ENCODE data around the gene GJA4. TPM values are rescaled to one million over a fixed set of nuclear protein-coding genes. Genes with fewer than 3 reads are reported as not detected.
A peak's percentile ranks its signal among the peaks of the same experiment; 100 is the strongest.

The GJA4 gene
- total RNA-seq, 1 experiment from 2014 or later = not detected

GRCh38 chr1:34757386-34757785 lies 35.4 kb upstream of the GJA4 start:
- intact Hi-C loops (cut with micrococcal nuclease; ENCODE audit: unreplicated experiment) = no loop called here
- peaks cover 23% of the 10 kb centered on the region for H3F3A ChIP-seq (ENCODE audit: insufficient read depth, low read depth)
- H2AFZ ChIP-seq = no peak overlapping the region
- BruUV-seq (replicated peaks) = no TSS peak
- no peak for DNase-seq
- CTCF ChIA-PET = no interaction called here
- no peak overlapping the region for H3K4me3 ChIP-seq
- no peaks in the 10 kb centered on the region; the same call in 1 of the 2 replicates for H3K9me3 ChIP-seq (ENCODE audit: insufficient read depth, low read depth)
- peaks cover 13% of the 10 kb centered on the region; the same call in 1 of the 2 replicates for H3K79me2 ChIP-seq (ENCODE audit: low read depth)
- TF ChIP-seq EZH2 (IDR thresholded peaks at IDR 0.05; ENCODE audit: low read depth) (no peak), CTCF (conservative IDR thresholded peaks at IDR 0.05) (no peak)
- H3K36me3 ChIP-seq (ENCODE audit: low read depth) = no peaks in the 10 kb centered on the region
- H3K4me1 ChIP-seq (replicated peaks; ENCODE audit: insufficient read depth) = peaks cover 62% of the 10 kb centered on the region
- no peak overlapping the region for H3K4me2 ChIP-seq
- H3K27ac ChIP-seq = no peak overlapping the region
- no peaks in the 10 kb centered on the region for H3K9me2 ChIP-seq (ENCODE audit: insufficient read depth)
- POLR2A ChIA-PET (ENCODE audit: unreplicated experiment) = no interaction called here
- H3K27me3 ChIP-seq (ENCODE audit: insufficient read depth, low read depth) = no peaks in the 10 kb centered on the region
- H4K20me1 ChIP-seq (ENCODE audit: insufficient read depth) = no peaks in the 10 kb centered on the region

- no peaks in the 10 kb centered on the region for H3K9me3 ChIP-seq (ENCODE audit: insufficient read depth, low read depth)
- peaks cover 13% of the 10 kb centered on the region; the same call in 1 of the 2 replicates for H3K79me2 ChIP-seq (ENCODE audit: low read depth)
- no peaks in the 10 kb centered on the region for H3K9me2 ChIP-seq (ENCODE audit: insufficient read depth)
- H3K4me2 ChIP-seq = no peak overlapping the region
- H3K4me1 ChIP-seq (replicated peaks; ENCODE audit: insufficient read depth) = peaks cover 62% of the 10 kb centered on the region
- H4K20me1 ChIP-seq (ENCODE audit: insufficient read depth) = no peaks in the 10 kb centered on the region
- no peak for DNase-seq
- ChIA-PET POLR2A (ENCODE audit: unreplicated experiment) (no interaction called here), CTCF (no interaction called here)
- TF ChIP-seq EZH2 (IDR thresholded peaks at IDR 0.05; ENCODE audit: low read depth) = no peak
- no peak for TF ChIP-seq CTCF (conservative IDR thresholded peaks at IDR 0.05)
- H3K27ac ChIP-seq = no peak overlapping the region
- H2AFZ ChIP-seq = no peak overlapping the region
- H3K27me3 ChIP-seq (ENCODE audit: insufficient read depth, low read depth) = no peaks in the 10 kb centered on the region
- no TSS peak for BruUV-seq (replicated peaks)
- no peaks in the 10 kb centered on the region for H3K36me3 ChIP-seq (ENCODE audit: low read depth)
- intact Hi-C loops (cut with micrococcal nuclease; ENCODE audit: unreplicated experiment) = loop anchor here (1.0 kb wide), 1 partner anchor 24 kb away; no protein-coding TSS in a partner anchor
- peaks cover 34% of the 10 kb centered on the region for H3F3A ChIP-seq (ENCODE audit: insufficient read depth, low read depth)
- no peak overlapping the region for H3K4me3 ChIP-seq
Observed at GRCh38 chr1:34758751-34759150, 34.0 kb upstream of the GJA4 start.

GRCh38 chr1:34759503-34760357 lies 33.1 kb upstream of the GJA4 start, which contains the start of gene GJB4:
GJB4 (plus strand) TSS chr1:34759740; CDS start chr1:34761255, 1,515 bp downstream.
- intact Hi-C loops (cut with micrococcal nuclease; ENCODE audit: unreplicated experiment) = loop anchor here (1.0 kb wide), 1 partner anchor 23 kb away; no protein-coding TSS in a partner anchor
- no peak within 1 kb of the TSS for H2AFZ ChIP-seq
- H3K36me3 ChIP-seq (ENCODE audit: low read depth) = no peaks in the 10 kb centered on the region
- no peaks in the 10 kb centered on the region for H3K9me3 ChIP-seq (ENCODE audit: insufficient read depth, low read depth)
- ChIA-PET POLR2A (ENCODE audit: unreplicated experiment) (interaction anchor here (0.5 to 0.7 kb wide), 3 partner anchors 19 to 85 kb away, joined by 3 to 6 read pairs (median 5); no protein-coding TSS in a partner anchor), CTCF (interaction anchor here (0.9 kb wide), 1 partner anchor 22 kb away, joined by 4 read pairs; no protein-coding TSS in a partner anchor)
- no peaks in the 10 kb centered on the region for H3K27me3 ChIP-seq (ENCODE audit: insufficient read depth, low read depth)
- no peaks in the 10 kb centered on the region for H4K20me1 ChIP-seq (ENCODE audit: insufficient read depth)
- TF ChIP-seq EZH2 (IDR thresholded peaks at IDR 0.05; ENCODE audit: low read depth) = no peak
- no peak for TF ChIP-seq CTCF (conservative IDR thresholded peaks at IDR 0.05)
- DNase-seq = peak in 1 of 2 experiments; percentile 85
- H3K4me2 ChIP-seq = no peak within 1 kb of the TSS
- H3K4me1 ChIP-seq (replicated peaks; ENCODE audit: insufficient read depth) = peaks cover 62% of the 10 kb centered on the region
- H3K4me3 ChIP-seq = no peak within 1 kb of the TSS
- peaks cover 36% of the 10 kb centered on the region for H3F3A ChIP-seq (ENCODE audit: insufficient read depth, low read depth)
- BruUV-seq (replicated peaks) = no TSS peak
- no peaks in the 10 kb centered on the region for H3K9me2 ChIP-seq (ENCODE audit: insufficient read depth)
- H3K27ac ChIP-seq = no peak within 1 kb of the TSS
- H3K79me2 ChIP-seq (ENCODE audit: low read depth) = peaks cover 13% of the 10 kb centered on the region; the same call in 1 of the 2 replicates
